Sigmoid colon (tissue), 7 donors: Measurements from ENCODE around the gene TMEFF2. TPM values are rescaled to one million over a fixed set of nuclear protein-coding genes. Genes with fewer than 3 reads are reported as not detected.

Experiments
- DNase-seq: peaks from one replicate; pipeline ENCODE4 v3.0.0-alpha.2; 2019
- H3K27ac ChIP-seq, 4 donors: fragments of 200-600 bp; sonication (generic); one replicate each; pipeline ENCODE4 v1.5.1; 2016 to 2019; ENCODE audit warnings: mild to moderate bottlenecking in 1 of 4
- H3K27me3 ChIP-seq, 3 donors: fragments of 200-600 bp; sonication (generic); one replicate each; pipeline ENCODE4 v1.5.1; 2019; ENCODE audit warnings: mild to moderate bottlenecking in 1 of 3
- H3K36me3 ChIP-seq, 4 donors: fragments of 200-600 bp; sonication (generic); one replicate each; pipeline ENCODE4 v1.5.1; 2016 to 2019
- H3K4me1 ChIP-seq, 4 donors: fragments of 200-600 bp; sonication (generic); one replicate each; pipeline ENCODE4 v1.5.1; 2017 to 2019
- H3K4me3 ChIP-seq, 4 donors: fragments of 200-600 bp; sonication (generic); one replicate each; pipeline ENCODE4 v1.5.1; 2017 to 2019; ENCODE audit warnings: mild to moderate bottlenecking in 2 of 4, moderate library complexity in 1 of 4
- H3K9me3 ChIP-seq, 4 donors: fragments of 200-600 bp in 3 of 4; sonication (generic) in 3 of 4; one replicate each; pipeline versions ENCODE4 v1.5.1 to v1.6.1; 2013 to 2019
- EP300 ChIP-seq, 4 donors: sonication (generic); formaldehyde crosslinking; IDR thresholded peaks; one replicate each; pipeline ENCODE4 v1.6.1; 2017; ENCODE audit warnings: antibody characterized with exemption in 4 of 4
- POLR2A ChIP-seq, 2 donors: fragments of 450-650 bp; IDR thresholded peaks; one replicate each; pipeline ENCODE4 v1.6.1; 2016; ENCODE audit warnings: antibody characterized with exemption in 2 of 2, mild to moderate bottlenecking in 2 of 2, moderate library complexity in 2 of 2
- POLR2AphosphoS5 ChIP-seq, 4 donors: sonication (generic); formaldehyde crosslinking; IDR thresholded peaks; one replicate each; pipeline ENCODE4 v1.6.1; 2017; ENCODE audit warnings: antibody characterized with exemption in 4 of 4
- WGBS, 2 donors: extraction: QIAGEN DNeasy Blood & Tissue Kit; methylation state at CpG; one replicate each; pipeline ENCODE4 v1.1.7; 2013; 5-methylcytosine and 5-hydroxymethylcytosine counted together
- intact Hi-C: fragments of 100-400 bp; cut with DNase I; formaldehyde crosslinking; loops from one replicate; pipeline ENCODE4 v1.15.1; 2023
- polyA plus RNA-seq, 3 donors: library from polyadenylated mRNA; stranded (reverse); fragments of 200-250 nt; gene quantifications; one replicate each; pipeline ENCODE4 v1.2.3, GENCODE V29; 2013
- total RNA-seq, 4 donors: library from RNA; depleted of rRNA; stranded (reverse); fragments of >200 nt; gene quantifications; one replicate each; pipeline ENCODE4 v1.1.0, GENCODE V29; 2016
- TF ChIP-seq, protein P1 (sequence below), 4 experiments: fragments of 450-650 bp in 3 of 4; fragments of 200-600 bp in 1 of 4; IDR thresholded peaks; one replicate each; pipeline ENCODE4 v1.5.1; 2016 to 2019; ENCODE audit warnings: antibody characterized with exemption in 4 of 4, mild to moderate bottlenecking in 3 of 4, moderate library complexity in 2 of 4
- donor health status: healthy with polysubstance abuse.
- donor health status: Bipolar disorder and iron deficiency.
- donor health status: healthy.

TMEFF2 gene
- total and polyA plus RNA-seq, 7 donors, result 0.16 to 1.4 (median 0.32) TPM; not detected in 1

DNA sequence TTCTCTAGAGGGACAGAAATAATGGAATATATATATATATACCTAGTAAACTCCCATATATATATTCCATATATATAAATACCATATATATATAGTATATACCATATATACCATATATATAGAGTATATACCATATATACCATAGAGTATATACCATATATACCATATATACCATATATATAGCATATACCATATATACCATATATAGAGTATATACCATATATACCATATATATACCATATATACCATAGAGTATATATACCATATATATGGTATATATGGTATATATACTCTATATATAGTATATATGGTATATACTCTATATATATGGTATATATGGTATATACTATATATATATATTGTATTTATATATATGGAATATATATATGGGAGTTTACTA is 285.9 kb downstream of the TMEFF2 start:
- DNase-seq, result no peak
- Histone ChIP-seq H3K27me3 (no peaks in the 10 kb centered on the region), H3K4me1 (no peaks in the 10 kb centered on the region), H3K27ac (no peak overlapping the region), H3K4me3 (no peak overlapping the region), H3K9me3 (no peaks in the 10 kb centered on the region), H3K36me3 (no peaks in the 10 kb centered on the region)
- intact Hi-C loops, result no loop called here
- TF ChIP-seq, protein P1, sequence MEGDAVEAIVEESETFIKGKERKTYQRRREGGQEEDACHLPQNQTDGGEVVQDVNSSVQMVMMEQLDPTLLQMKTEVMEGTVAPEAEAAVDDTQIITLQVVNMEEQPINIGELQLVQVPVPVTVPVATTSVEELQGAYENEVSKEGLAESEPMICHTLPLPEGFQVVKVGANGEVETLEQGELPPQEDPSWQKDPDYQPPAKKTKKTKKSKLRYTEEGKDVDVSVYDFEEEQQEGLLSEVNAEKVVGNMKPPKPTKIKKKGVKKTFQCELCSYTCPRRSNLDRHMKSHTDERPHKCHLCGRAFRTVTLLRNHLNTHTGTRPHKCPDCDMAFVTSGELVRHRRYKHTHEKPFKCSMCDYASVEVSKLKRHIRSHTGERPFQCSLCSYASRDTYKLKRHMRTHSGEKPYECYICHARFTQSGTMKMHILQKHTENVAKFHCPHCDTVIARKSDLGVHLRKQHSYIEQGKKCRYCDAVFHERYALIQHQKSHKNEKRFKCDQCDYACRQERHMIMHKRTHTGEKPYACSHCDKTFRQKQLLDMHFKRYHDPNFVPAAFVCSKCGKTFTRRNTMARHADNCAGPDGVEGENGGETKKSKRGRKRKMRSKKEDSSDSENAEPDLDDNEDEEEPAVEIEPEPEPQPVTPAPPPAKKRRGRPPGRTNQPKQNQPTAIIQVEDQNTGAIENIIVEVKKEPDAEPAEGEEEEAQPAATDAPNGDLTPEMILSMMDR (IDR thresholded peaks at IDR 0.05), result no peak
- TF ChIP-seq POLR2A (IDR thresholded peaks at IDR 0.05) (no peak), EP300 (IDR thresholded peaks at IDR 0.05) (no peak), POLR2AphosphoS5 (IDR thresholded peaks at IDR 0.05) (no peak)

- H3K9me3 ChIP-seq, result no peaks in the 10 kb centered on the region
- 66 to 88% methylated on average over 3 of the region's 3 CpGs for WGBS, 2 donors
- intact Hi-C loops, result no loop called here
- no peak overlapping the region for H3K27ac ChIP-seq
- no peak for DNase-seq
- no peaks in the 10 kb centered on the region for H3K36me3 ChIP-seq
- no peaks in the 10 kb centered on the region for H3K27me3 ChIP-seq
- H3K4me1 ChIP-seq, result no peaks in the 10 kb centered on the region
- TF ChIP-seq POLR2A (IDR thresholded peaks at IDR 0.05), result no peak
- no peak for TF ChIP-seq POLR2AphosphoS5 (IDR thresholded peaks at IDR 0.05)
- TF ChIP-seq, protein P1 (IDR thresholded peaks at IDR 0.05), result no peak
- no peak for TF ChIP-seq EP300 (IDR thresholded peaks at IDR 0.05)
- H3K4me3 ChIP-seq, result no peak overlapping the region
Observed at GRCh38 chr2:191907545-191907944, 287.2 kb downstream of the TMEFF2 start.

DNA sequence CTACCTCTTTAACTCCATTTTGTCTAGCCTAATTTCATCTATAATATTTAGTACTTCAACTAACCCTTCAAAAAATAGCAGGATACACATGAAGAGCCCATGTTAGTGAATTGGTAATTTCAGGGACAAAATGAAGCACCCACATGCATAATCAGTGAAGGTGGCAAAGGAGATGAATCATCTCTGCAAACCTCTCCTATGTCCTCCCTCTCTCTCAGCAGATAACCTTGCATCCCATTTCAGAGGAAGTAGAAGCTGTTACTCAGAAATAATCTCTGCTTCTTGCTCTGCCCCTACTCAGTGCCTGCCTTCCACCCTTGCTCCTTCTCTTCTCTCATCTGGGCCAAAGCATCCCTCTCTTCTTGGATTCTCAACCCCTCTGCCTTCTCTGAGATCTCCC is 287.6 kb downstream of the TMEFF2 start:
- TF ChIP-seq POLR2A (IDR thresholded peaks at IDR 0.05) (no peak), EP300 (IDR thresholded peaks at IDR 0.05) (no peak), POLR2AphosphoS5 (IDR thresholded peaks at IDR 0.05) (no peak)
- TF ChIP-seq, protein P1 (IDR thresholded peaks at IDR 0.05), result no peak
- H3K4me1 ChIP-seq, result no peaks in the 10 kb centered on the region
- no peak for DNase-seq
- H3K9me3 ChIP-seq, result no peaks in the 10 kb centered on the region
- intact Hi-C loops, result no loop called here
- H3K36me3 ChIP-seq, result no peaks in the 10 kb centered on the region
- no peak overlapping the region for H3K4me3 ChIP-seq
- H3K27ac ChIP-seq, result no peak overlapping the region
- H3K27me3 ChIP-seq, result no peaks in the 10 kb centered on the region

GRCh38 chr2:191905336-191905735 is 289.4 kb downstream of the TMEFF2 start:
- intact Hi-C loops, result no loop called here
- Histone ChIP-seq H3K4me1 (no peaks in the 10 kb centered on the region), H3K27me3 (no peaks in the 10 kb centered on the region), H3K9me3 (no peaks in the 10 kb centered on the region), H3K27ac (no peak overlapping the region), H3K4me3 (no peak overlapping the region), H3K36me3 (no peaks in the 10 kb centered on the region)
- TF ChIP-seq POLR2AphosphoS5 (IDR thresholded peaks at IDR 0.05), result no peak
- no peak for TF ChIP-seq EP300 (IDR thresholded peaks at IDR 0.05)
- WGBS, 2 donors, result 47 to 66% methylated on average over 4 of the region's 4 CpGs
- DNase-seq, result no peak

DNA sequence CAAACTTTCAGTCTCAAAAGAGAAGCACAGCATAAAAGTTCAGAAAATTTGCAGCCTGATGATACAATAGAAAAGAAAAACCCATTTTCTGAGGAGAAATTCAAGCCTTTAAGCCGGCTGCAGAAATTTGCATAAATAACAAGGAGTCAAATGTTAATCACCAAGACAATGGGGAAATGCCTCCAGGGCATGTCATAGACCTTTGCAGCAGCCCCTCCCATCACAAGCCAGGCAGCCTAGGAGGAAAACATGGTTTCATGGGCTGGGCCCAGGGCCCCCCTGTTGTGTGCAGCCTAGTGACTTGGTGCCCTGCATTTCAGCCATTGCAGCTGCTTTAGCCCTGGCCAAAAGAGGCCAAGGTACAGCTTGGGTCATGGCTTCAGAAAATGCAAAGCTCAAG is 293.7 kb downstream of the TMEFF2 start:
- TF ChIP-seq POLR2AphosphoS5 (IDR thresholded peaks at IDR 0.05) (no peak), EP300 (IDR thresholded peaks at IDR 0.05) (no peak), POLR2A (IDR thresholded peaks at IDR 0.05) (no peak)
- TF ChIP-seq, protein P1 (IDR thresholded peaks at IDR 0.05), result no peak
- no peaks in the 10 kb centered on the region for H3K36me3 ChIP-seq
- WGBS, 2 donors, result 90 to 95% methylated on average over 1 of the region's 1 CpG
- no peak overlapping the region for H3K27ac ChIP-seq
- no peak for DNase-seq
- H3K4me3 ChIP-seq, result no peak overlapping the region
- H3K27me3 ChIP-seq, result no peaks in the 10 kb centered on the region
- peaks cover 0 to 19% (median 16%) of the 10 kb centered on the region in 4 donors for H3K4me1 ChIP-seq
- no peaks in the 10 kb centered on the region for H3K9me3 ChIP-seq
- intact Hi-C loops, result no loop called here
